ENCODE measurements around the gene TATDN3.

DNA sequence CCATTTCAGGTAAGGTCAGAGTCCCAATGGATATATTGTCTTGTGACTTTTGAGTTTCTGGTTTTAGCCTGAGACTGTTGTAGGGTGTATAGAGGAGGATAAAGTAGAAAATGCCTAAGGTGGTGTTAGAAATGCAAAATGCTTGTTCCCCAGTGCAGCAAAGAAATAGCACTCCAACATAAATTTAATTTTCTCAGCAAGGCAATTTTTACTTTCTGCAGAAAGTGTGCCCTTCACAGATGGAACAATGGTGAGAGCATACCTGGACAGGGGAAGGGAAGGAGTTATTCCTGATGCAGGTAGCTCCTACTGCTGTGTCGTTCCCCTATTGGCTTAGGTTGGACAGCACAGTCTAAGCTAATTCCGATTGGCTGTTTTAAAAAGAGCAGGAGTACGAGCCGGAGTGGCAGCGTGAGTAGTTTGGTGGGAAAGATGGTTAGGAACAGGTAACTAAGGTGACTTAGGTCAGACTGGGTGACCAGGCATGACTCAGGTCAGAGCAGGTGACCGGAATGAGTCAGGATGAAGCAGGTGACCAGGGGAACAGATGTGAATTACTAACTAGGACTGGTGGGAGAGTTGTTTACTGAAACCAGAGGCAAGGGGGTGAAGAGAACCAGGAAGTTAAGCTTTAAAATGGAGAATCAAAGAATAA is 34.2 kb downstream of the TATDN3 start:
- TF ChIP-seq, protein P1, sequence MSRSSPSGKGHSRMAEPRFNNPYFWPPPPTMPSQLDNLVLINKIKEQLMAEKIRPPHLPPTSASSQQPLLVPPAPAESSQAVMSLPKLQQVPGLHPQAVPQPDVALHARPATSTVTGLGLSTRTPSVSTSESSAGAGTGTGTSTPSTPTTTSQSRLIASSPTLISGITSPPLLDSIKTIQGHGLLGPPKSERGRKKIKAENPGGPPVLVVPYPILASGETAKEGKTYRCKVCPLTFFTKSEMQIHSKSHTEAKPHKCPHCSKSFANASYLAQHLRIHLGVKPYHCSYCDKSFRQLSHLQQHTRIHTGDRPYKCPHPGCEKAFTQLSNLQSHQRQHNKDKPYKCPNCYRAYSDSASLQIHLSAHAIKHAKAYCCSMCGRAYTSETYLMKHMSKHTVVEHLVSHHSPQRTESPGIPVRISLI (tag by site-specific recombination; IDR thresholded peaks at IDR 0.05), result no peak
- TF ChIP-seq ZNF140 (tag by site-specific recombination; IDR thresholded peaks at IDR 0.05) (no peak), ZNF274 (IDR thresholded peaks at IDR 0.05; ENCODE audit: low read length) (no peak), ZNF274 (tag by site-specific recombination; IDR thresholded peaks at IDR 0.05; ENCODE audit: borderline replicate concordance) (no peak), SP7 (tag by site-specific recombination; IDR thresholded peaks at IDR 0.05) (no peak), ZIC2 (tag by site-specific recombination; IDR thresholded peaks at IDR 0.05) (no peak), ZNF202 (tag by site-specific recombination; IDR thresholded peaks at IDR 0.05; ENCODE audit: borderline replicate concordance) (no peak)
- TF ChIP-seq, protein P2, sequence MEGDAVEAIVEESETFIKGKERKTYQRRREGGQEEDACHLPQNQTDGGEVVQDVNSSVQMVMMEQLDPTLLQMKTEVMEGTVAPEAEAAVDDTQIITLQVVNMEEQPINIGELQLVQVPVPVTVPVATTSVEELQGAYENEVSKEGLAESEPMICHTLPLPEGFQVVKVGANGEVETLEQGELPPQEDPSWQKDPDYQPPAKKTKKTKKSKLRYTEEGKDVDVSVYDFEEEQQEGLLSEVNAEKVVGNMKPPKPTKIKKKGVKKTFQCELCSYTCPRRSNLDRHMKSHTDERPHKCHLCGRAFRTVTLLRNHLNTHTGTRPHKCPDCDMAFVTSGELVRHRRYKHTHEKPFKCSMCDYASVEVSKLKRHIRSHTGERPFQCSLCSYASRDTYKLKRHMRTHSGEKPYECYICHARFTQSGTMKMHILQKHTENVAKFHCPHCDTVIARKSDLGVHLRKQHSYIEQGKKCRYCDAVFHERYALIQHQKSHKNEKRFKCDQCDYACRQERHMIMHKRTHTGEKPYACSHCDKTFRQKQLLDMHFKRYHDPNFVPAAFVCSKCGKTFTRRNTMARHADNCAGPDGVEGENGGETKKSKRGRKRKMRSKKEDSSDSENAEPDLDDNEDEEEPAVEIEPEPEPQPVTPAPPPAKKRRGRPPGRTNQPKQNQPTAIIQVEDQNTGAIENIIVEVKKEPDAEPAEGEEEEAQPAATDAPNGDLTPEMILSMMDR (tag by site-specific recombination; IDR thresholded peaks at IDR 0.05), result no peak
- TF ChIP-seq, protein P3, sequence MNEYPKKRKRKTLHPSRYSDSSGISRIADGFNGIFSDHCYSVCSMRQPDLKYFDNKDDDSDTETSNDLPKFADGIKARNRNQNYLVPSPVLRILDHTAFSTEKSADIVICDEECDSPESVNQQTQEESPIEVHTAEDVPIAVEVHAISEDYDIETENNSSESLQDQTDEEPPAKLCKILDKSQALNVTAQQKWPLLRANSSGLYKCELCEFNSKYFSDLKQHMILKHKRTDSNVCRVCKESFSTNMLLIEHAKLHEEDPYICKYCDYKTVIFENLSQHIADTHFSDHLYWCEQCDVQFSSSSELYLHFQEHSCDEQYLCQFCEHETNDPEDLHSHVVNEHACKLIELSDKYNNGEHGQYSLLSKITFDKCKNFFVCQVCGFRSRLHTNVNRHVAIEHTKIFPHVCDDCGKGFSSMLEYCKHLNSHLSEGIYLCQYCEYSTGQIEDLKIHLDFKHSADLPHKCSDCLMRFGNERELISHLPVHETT (tag by site-specific recombination; IDR thresholded peaks at IDR 0.05), result no peak
- TF ChIP-seq, protein P4, sequence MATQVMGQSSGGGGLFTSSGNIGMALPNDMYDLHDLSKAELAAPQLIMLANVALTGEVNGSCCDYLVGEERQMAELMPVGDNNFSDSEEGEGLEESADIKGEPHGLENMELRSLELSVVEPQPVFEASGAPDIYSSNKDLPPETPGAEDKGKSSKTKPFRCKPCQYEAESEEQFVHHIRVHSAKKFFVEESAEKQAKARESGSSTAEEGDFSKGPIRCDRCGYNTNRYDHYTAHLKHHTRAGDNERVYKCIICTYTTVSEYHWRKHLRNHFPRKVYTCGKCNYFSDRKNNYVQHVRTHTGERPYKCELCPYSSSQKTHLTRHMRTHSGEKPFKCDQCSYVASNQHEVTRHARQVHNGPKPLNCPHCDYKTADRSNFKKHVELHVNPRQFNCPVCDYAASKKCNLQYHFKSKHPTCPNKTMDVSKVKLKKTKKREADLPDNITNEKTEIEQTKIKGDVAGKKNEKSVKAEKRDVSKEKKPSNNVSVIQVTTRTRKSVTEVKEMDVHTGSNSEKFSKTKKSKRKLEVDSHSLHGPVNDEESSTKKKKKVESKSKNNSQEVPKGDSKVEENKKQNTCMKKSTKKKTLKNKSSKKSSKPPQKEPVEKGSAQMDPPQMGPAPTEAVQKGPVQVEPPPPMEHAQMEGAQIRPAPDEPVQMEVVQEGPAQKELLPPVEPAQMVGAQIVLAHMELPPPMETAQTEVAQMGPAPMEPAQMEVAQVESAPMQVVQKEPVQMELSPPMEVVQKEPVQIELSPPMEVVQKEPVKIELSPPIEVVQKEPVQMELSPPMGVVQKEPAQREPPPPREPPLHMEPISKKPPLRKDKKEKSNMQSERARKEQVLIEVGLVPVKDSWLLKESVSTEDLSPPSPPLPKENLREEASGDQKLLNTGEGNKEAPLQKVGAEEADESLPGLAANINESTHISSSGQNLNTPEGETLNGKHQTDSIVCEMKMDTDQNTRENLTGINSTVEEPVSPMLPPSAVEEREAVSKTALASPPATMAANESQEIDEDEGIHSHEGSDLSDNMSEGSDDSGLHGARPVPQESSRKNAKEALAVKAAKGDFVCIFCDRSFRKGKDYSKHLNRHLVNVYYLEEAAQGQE (tag by site-specific recombination; IDR thresholded peaks at IDR 0.05), result no peak

All from HEK293 (cell line).